HTR-8/SVneo (cell line): ENCODE measurements around the gene HSPB7.
A peak's percentile ranks its signal among the peaks of the same experiment; 100 is the strongest.
"Not testable (repeated sequence)": the region's sequence is repeated elsewhere in the genome, so short reads cannot be mapped to it uniquely, and the experiment has no call there.

Source experiments
- DNase-seq: peaks from one replicate; pipeline ENCODE4 v3.0.0; 2011; ENCODE audit warnings: low spot score, mixed read lengths; ENCODE audit not compliant: insufficient read length
- FAIRE-seq: peaks from 2 replicates; lab custom pipeline; 2011; peaks lifted over from hg19 to GRCh38; lab: Jason Lieb, UNC

Gene HSPB7

GRCh38 chr1:16017461-16018303, at the start of gene HSPB7:
TSS of gene HSPB7 (minus strand) at chr1:16018043. CDS start at chr1:16017963, 80 bp downstream.
- DNase-seq = no peak

GRCh38 chr1:16067127-16067768, 49.4 kb upstream of the HSPB7 start:
- FAIRE-seq = no peak
- DNase-seq = no peak

More at GRCh38 chr1:16017461-16018303, at the start of gene HSPB7:
- no peak for FAIRE-seq

GRCh38 chr1:16066245-16066644, 48.4 kb upstream of the HSPB7 start:
- FAIRE-seq (no peak), DNase-seq (no peak)

- no peak for FAIRE-seq
These were observed 47.4 kb upstream of the HSPB7 start for GRCh38 chr1:16065269-16065576.

GRCh38 chr1:16064536-16065268, 46.9 kb upstream of the HSPB7 start:
- no peak for FAIRE-seq
- no peak for DNase-seq

More at GRCh38 chr1:16065269-16065576, 47.4 kb upstream of the HSPB7 start:
- no peak for DNase-seq

GRCh38 chr1:16063921-16064320, 46.1 kb upstream of the HSPB7 start:
- no peak for FAIRE-seq
- no peak for DNase-seq

GRCh38 chr1:16063226-16063829, 45.5 kb upstream of the HSPB7 start:
- FAIRE-seq (no peak), DNase-seq (no peak)

GRCh38 chr1:16062687-16063075, 44.8 kb upstream of the HSPB7 start:
- FAIRE-seq, DNase-seq: not testable (repeated sequence)

GRCh38 chr1:16061989-16062686, 44.3 kb upstream of the HSPB7 start:
- not testable (repeated sequence) for DNase-seq, FAIRE-seq

GRCh38 chr1:16061266-16061665, 43.4 kb upstream of the HSPB7 start:
- no peak for DNase-seq
- FAIRE-seq = no peak

GRCh38 chr1:16058394-16059120, 40.7 kb upstream of the HSPB7 start:
- DNase-seq, FAIRE-seq: not testable (repeated sequence)

GRCh38 chr1:16057314-16057915, 39.6 kb upstream of the HSPB7 start:
- not testable (repeated sequence) for FAIRE-seq, DNase-seq

GRCh38 chr1:16056521-16056912, 38.7 kb upstream of the HSPB7 start:
- DNase-seq, FAIRE-seq: not testable (repeated sequence)

- peak; percentile 20 for FAIRE-seq
- peak; percentile 79 for DNase-seq
These were observed 38.0 kb upstream of the HSPB7 start for GRCh38 chr1:16055613-16056520.

- FAIRE-seq = no peak
- no peak for DNase-seq
These were observed 37.0 kb upstream of the HSPB7 start for GRCh38 chr1:16054598-16055540.

GRCh38 chr1:16053781-16054502, 36.1 kb upstream of the HSPB7 start:
- DNase-seq (no peak), FAIRE-seq (no peak)
